Activated CD8-positive, alpha-beta memory T cell treated with anti-CD3 and anti-CD28 coated beads, Interleukin-2, amount 50 U/mL, for 48 hours (primary cell): Measurements from ENCODE around the gene ZKSCAN7.
"Not testable (repeated sequence)": the region's sequence is repeated elsewhere in the genome, so short reads cannot be mapped to it uniquely, and the experiment has no call there.

Source experiments
- DNase-seq: peaks from one replicate; pipeline ENCODE4 v3.0.0-alpha.2; 2020

ZKSCAN7 gene

GRCh38 chr3:44577354-44577952, 22.5 kb downstream of the ZKSCAN7 start:
- not testable (repeated sequence) for DNase-seq

GRCh38 chr3:44578316-44578715, 23.3 kb downstream of the ZKSCAN7 start:
- DNase-seq, result not testable (repeated sequence)

- DNase-seq, result not testable (repeated sequence)
Observed at GRCh38 chr3:44578924-44579515, 24.0 kb downstream of the ZKSCAN7 start.

DNA sequence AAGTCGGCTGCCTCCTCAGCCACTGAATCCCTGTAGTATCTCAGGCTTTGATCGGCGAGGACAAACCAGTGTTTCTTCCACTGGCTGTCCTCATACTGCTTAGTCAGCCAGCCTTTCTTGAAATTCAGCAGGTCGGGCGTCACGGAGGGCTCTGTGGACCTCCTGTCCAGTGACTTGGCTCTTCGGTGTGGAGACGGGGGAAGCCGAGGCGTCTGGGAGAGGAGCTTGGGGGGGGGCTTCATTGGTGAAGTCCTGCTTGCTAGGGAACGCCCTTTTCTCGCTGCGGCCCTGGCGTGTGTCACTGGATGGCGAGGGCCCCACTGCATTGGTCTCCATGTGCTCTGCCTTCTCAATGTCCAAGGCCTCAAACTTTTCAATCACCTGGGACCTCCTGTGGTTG, 24.8 kb downstream of the ZKSCAN7 start:
- not testable (repeated sequence) for DNase-seq

GRCh38 chr3:44580971-44581370, 26.0 kb downstream of the ZKSCAN7 start:
- not testable (repeated sequence) for DNase-seq

- peak; percentile 54 for DNase-seq
Observed at GRCh38 chr3:44584646-44585501, 29.9 kb downstream of the ZKSCAN7 start, which contains the start of gene ZNF660. ZNF660 (plus strand) TSS chr3:44584964; CDS start chr3:44594194, 9,230 bp downstream.

- DNase-seq, result no peak
Observed at GRCh38 chr3:44596621-44597020, 41.6 kb downstream of the ZKSCAN7 start.

GRCh38 chr3:44601749-44602148, 46.8 kb downstream of the ZKSCAN7 start:
- DNase-seq, result no peak

GRCh38 chr3:44612678-44613077, 57.7 kb downstream of the ZKSCAN7 start:
- no peak for DNase-seq
